ENCODE measurements around the gene FFAR1.

FFAR1 gene

GRCh38 chr19:35383536-35383935, 35.8 kb downstream of the FFAR1 start:
- no peak for TF ChIP-seq CTCF (conservative IDR thresholded peaks at IDR 0.05; ENCODE audit: control insufficient read depth, insufficient read depth, low read depth, low read length)
- no peak overlapping the region for H3K4me3 ChIP-seq (ENCODE audit: control insufficient read depth, low read depth, low read length)
- no peak for DNase-seq (ENCODE audit: low read depth)

GRCh38 chr19:35388277-35389054, 40.8 kb downstream of the FFAR1 start:
- no peak overlapping the region for H3K4me3 ChIP-seq (ENCODE audit: control insufficient read depth, low read depth, low read length)
- DNase-seq (ENCODE audit: low read depth): no peak
- TF ChIP-seq CTCF (conservative IDR thresholded peaks at IDR 0.05; ENCODE audit: control insufficient read depth, insufficient read depth, low read depth, low read length): no peak

DNA sequence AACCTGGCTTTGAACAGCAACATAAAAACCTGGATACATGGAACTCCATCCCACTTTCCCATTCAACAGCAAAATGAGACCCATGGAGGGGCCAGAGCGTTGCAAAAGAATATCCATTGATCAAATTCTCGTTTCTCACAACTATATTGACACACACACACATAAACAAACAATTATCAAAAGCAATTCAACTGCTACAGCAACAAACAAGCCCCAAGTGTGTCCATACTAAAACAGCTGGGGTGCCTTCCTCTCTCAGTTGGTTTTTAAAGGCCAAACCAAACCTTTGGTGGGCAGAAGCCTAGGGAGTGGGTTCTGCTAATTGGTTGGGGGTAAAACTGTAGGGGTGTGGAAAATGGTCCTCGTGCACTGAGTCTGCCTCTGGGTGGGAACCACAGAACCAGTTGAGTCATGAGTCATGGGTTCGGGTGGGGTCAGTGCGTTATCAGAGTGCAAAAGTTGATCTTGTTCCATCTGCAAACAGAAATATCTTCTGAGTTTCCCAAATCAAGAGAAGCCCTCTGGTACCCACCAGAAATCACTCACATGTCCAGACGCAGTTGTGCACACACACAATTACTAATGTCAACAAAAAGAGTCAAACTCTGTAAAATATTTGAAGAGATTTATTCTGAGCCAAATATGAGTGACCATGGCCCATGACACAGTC, 41.6 kb downstream of the FFAR1 start:
- no peak for DNase-seq (ENCODE audit: low read depth)

GRCh38 chr19:35392742-35393715, 45.3 kb downstream of the FFAR1 start:
- DNase-seq (ENCODE audit: low read depth): no peak
- no peak overlapping the region for H3K4me3 ChIP-seq (ENCODE audit: control insufficient read depth, low read depth, low read length)
- TF ChIP-seq CTCF (conservative IDR thresholded peaks at IDR 0.05; ENCODE audit: control insufficient read depth, insufficient read depth, low read depth, low read length): no peak

More for the DNA sequence above, 41.6 kb downstream of the FFAR1 start:
- TF ChIP-seq CTCF (conservative IDR thresholded peaks at IDR 0.05; ENCODE audit: control insufficient read depth, insufficient read depth, low read depth, low read length): no peak
- no peak overlapping the region for H3K4me3 ChIP-seq (ENCODE audit: control insufficient read depth, low read depth, low read length)

DNA sequence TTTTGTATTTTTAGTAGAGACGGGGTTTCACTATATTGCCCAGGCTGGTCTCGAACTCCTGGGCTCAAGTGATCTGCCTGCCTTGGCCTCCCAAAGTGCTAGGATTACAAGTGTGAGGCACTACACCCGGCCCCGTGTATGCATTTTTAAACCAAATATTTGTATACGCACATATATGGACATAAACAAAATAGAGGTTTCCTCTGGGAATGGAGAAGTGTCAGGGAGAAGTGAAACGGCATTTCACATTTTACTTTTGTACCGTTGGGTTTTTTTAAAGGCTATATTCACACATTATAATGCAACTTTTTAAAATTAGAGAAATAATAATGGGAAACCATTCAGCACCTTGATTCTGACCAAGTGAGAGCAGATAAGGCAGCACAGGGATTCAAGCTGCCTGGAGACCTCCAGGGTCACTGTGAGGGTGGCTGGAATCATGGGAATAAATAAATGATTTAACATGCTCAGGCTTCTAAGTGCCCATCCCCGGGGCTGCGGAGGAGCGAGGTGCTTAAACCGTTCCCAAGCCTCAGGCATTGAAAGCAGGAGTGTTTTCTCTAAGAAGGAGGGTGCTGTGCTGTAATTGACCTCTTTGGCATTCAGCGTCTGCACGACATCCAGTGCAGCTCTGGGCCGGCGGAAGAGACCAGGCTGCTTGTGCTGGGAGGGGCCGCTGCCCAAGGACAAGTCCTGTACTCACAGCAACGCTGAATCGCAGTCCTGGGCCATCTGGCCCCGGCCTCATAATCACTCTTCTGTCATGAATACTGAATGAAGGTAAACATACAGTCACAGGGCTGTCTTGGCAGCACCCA, 47.9 kb downstream of the FFAR1 start:
- TF ChIP-seq CTCF (conservative IDR thresholded peaks at IDR 0.05; ENCODE audit: control insufficient read depth, insufficient read depth, low read depth, low read length): no peak
- no peak overlapping the region for H3K4me3 ChIP-seq (ENCODE audit: control insufficient read depth, low read depth, low read length)
- DNase-seq (ENCODE audit: low read depth): no peak

Measured in fibroblast of mammary gland (primary cell).